ENCODE measurements around the gene PRAF2. TPM values are rescaled to one million over a fixed set of nuclear protein-coding genes. Genes with fewer than 3 reads are reported as not detected.
A peak's percentile ranks its signal among the peaks of the same experiment; 100 is the strongest.

The PRAF2 gene, protein sequence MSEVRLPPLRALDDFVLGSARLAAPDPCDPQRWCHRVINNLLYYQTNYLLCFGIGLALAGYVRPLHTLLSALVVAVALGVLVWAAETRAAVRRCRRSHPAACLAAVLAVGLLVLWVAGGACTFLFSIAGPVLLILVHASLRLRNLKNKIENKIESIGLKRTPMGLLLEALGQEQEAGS
- total RNA-seq, result 29.6 TPM

DNA sequence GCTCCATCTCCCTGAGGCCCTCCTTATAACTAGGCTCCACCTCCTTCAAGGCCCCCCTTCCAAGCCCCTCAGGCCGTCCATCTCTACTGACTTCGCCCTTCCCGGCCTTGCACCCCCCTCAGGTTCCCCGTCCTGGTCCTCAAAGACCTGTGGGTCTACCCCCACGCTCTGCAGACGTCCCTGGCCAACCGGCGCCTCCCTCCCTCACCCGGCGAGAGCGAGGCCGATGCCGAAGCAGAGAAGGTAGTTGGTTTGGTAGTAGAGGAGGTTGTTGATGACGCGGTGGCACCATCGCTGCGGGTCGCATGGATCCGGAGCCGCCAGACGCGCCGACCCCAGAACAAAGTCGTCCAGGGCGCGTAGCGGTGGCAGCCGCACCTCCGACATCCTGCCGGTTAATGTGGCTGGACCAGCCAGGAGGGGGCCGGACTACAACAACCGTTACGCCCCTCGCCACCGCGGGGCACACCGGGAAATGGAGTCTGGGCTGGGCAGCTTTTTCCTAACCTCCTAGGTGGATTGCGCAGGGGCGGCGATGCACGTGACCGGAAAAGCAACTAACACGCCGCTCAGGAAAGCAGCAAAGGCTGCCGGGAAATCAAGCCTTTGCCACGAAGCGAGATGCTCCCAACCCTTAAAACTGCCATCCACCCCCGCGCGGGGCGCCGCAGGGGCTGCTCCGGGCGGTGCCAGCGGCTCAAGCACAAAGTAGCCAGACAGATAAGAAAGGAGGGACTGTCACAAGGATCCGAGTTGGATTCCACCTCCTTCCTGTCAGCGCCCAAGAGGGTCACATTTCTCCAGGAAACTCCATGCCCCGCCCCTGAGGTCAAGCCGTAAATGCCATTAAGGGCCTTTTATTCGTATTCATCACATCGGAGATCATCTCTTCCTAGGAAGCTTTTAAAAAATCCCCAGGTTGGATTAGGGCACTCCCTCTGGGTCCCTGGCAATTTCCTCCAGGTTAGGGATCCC lies at the start of gene PRAF2:
PRAF2 (minus strand) TSS at position 402 of the 975 bp plus-strand sequence; CDS start at position 387, 15 bp downstream.
- DNase-seq (ENCODE audit: low spot score) (peak; percentile 94), ATAC-seq (peak; percentile 95)
- intact Hi-C loops (cut with DNase I), result no loop called here

DNA sequence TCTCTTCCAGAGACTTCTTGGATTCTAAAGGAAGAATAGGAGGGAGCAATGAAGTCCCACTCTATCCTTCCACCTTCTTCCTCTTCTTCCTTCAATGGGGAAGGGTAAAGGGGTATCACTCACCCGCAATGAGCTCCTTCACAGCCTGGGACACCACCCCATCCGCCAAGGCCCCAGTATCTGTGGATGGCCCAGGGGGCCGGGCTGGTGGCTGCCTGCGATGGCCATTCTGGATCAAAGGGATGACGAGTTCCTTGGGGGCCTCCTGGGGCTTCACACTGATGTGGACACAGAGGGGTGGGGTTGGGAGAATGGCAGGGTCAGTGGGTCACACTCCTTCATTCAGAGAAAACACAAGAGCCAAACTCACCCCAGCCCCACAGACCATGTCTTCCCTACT lies 48.7 kb upstream of the PRAF2 start:
- DNase-seq (ENCODE audit: low spot score) (no peak), ATAC-seq (no peak)
- intact Hi-C loops (cut with DNase I), result no loop called here

DNA sequence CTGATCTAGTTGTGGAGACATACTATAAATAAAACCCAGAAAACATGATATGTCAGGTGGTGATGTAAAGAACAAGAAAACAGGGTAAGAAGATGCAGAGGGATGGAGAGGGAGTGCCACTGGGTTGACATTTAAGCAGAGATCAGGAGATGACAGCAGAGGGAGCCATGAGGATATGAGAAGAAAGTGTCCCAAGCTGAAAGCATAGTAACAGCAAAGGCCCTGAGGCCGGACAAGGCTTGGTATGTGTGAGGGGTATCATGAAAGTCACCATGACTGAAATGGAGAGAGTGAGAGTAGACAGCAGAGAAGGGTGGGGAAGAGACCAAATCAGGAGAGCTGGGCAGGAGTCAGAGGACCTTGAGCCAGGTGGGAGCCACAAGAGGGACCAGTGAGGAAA lies 46.3 kb upstream of the PRAF2 start:
- intact Hi-C loops (cut with DNase I), result no loop called here
- no peak for ATAC-seq
- DNase-seq (ENCODE audit: low spot score), result no peak

DNA sequence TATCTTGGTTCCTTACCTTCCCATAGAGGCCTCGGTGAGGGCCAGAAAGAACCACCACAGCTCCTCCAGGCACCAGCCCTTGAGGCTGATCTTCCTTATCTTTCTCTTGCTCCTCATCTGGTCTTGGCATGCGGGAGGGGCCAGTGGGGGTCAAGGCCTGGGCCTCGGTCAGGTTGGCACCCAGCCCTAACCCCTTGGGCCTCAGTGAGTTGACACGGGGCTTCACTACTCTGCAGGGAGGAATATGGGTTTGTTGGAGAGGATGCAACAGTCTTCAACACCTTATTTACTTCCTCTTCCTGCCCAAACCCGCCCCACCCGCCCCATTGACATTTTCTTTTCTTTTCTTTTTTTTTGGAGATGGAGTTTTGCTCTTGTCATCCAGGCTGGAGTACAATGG lies 43.8 kb upstream of the PRAF2 start:
- no peak for ATAC-seq
- intact Hi-C loops (cut with DNase I), result no loop called here

DNA sequence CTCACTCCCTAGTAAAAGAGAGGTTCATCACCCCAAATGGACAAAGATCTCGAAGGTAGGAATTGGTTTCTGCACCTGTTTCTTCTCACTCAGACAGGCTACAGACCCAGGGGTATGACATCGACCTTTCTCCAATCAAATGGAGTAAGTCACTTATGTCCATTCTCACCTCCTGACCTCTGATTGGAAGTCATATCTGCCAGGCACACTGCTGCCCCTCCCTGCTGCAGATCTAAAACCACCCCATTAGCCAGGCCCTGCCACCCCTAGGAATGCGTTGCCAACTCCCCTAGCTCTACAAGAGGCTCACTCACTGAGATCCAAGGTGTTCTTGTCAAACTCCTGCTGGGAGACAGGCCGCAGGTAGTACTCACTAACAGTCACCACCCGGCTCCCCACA lies 42.9 kb upstream of the PRAF2 start:
- no peak for ATAC-seq
- intact Hi-C loops (cut with DNase I), result no loop called here
- no peak for DNase-seq (ENCODE audit: low spot score)

More for the DNA sequence above, 43.8 kb upstream of the PRAF2 start:
- DNase-seq (ENCODE audit: low spot score), result no peak

DNA sequence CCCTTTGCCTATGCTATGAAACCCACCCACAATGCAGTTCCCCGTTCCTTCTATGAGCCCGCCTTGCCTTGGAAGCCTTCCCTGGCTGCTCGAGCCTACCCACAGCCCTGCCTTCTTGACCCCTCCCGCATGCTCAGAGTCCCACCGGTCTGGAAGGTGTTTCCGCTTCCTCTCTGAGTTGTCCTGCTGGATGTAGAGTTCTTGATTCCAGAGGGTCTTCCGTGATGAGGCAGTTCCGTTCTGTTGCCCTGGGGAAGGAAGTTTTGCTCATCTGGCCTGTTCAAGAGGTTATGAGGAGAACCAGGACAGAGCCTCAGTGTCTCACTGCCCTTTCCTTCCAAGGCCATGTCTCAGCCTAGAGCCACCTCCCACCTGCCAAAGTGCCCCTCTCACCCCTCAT lies 42.3 kb upstream of the PRAF2 start:
- ATAC-seq (no peak), DNase-seq (ENCODE audit: low spot score) (no peak)
- intact Hi-C loops (cut with DNase I), result no loop called here

DNA sequence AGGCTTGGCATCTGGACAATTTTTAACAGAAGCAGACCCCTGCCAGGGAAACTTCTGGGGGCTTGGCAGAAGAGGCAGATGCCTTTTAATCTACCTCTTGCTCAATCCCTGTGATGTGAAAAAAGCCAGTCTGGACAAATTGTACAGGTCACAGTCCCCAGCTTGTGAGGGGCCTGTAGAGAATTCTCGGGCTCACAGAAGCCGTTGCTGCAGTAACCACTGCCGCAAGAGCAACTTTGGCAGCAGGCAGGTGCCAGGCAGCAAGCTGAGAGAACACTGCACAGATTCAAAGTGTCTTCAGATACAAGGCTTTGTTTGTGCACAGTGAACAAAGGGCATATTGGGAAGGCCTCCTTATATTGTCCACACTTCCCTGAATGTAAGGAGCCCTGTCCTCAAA lies 38.0 kb upstream of the PRAF2 start:
- intact Hi-C loops (cut with DNase I), result loop anchor here (2.0 kb wide), 1 partner anchor 71 kb away; no protein-coding TSS in a partner anchor
- DNase-seq (ENCODE audit: low spot score), result no peak
- ATAC-seq, result no peak

DNA sequence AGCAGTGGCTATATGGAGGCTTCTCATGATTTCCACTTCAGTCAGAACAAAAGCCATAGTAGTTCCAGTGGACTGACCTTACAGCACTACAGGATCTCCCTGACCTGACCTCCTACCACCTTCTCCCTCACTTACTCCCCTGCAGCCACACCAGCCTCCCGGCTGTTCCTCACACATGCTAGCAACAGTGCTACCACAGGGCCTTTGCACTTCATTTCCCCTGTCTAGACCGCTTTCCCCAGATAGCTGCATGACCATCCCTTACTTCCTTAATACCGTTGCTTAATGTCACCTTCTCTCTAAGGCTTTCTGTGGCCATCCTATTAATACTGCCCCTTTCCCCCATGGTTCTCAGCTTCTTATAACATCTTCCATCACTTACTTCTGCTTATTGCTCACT lies 36.6 kb upstream of the PRAF2 start:
- intact Hi-C loops (cut with DNase I), result loop anchor here (2.0 kb wide), 1 partner anchor 72 kb away; no protein-coding TSS in a partner anchor
- DNase-seq (ENCODE audit: low spot score), result no peak
- no peak for ATAC-seq

DNA sequence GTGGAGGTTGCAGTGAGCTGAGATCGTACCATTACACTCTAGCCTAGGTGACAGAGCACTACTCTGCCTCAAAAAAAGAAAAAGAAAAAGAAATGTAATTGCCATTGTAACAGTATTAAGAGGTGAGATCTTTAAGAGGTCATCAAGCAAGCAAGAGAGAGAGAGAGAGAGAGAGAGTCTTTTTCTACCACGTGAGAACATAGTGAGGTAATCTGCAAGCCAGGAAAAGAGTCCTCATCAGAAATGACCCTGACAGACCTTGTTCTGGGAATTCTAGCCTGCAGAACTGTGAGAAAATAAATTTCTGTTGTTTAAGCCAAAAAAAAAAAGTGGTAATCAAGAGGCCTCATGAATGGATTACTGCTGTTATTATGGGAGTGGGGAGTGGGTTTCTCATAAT lies 34.8 kb upstream of the PRAF2 start:
- intact Hi-C loops (cut with DNase I), result no loop called here
- no peak for ATAC-seq
- no peak for DNase-seq (ENCODE audit: low spot score)

DNA sequence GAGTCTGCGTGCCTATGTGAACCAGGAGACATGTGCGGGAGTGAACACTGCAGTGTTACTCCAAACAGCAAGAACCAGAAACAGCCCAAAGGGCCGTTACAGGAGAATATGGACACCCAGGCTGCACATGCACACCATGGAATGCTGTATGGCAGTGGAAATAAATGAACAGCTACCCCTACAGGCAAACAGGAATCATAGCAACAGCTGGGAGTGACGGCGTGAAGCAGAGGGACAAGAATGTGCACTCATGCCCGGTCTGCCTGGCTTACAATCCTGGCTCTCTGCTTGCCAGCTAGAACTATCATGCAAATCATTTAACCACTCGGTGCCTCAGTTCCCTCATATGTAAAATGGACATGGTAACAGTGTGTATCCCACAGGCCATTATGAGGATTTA lies 33.1 kb upstream of the PRAF2 start:
- no peak for DNase-seq (ENCODE audit: low spot score)
- peak; percentile 30 for ATAC-seq
- intact Hi-C loops (cut with DNase I), result no loop called here

DNA sequence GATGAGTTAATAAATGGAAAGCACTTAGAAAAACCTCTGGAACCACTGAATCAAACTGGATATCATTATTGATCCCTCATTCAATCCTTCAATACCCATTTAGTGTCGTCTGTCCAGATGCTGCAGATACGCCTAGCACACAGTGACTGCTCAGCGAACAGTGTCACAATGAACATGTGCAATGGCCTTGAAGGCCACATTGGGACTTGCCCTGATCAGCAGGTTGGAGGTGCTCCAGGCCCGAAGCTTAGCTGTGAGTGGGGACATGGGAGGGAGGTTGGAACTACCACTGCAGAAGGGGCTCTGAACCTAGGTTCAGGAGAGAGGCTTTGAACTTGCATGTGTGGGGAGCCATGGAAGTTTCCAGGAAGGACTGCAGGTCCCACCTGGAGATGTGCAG lies 32.5 kb upstream of the PRAF2 start:
- ATAC-seq, result no peak
- DNase-seq (ENCODE audit: low spot score), result no peak
- intact Hi-C loops (cut with DNase I), result no loop called here

DNA sequence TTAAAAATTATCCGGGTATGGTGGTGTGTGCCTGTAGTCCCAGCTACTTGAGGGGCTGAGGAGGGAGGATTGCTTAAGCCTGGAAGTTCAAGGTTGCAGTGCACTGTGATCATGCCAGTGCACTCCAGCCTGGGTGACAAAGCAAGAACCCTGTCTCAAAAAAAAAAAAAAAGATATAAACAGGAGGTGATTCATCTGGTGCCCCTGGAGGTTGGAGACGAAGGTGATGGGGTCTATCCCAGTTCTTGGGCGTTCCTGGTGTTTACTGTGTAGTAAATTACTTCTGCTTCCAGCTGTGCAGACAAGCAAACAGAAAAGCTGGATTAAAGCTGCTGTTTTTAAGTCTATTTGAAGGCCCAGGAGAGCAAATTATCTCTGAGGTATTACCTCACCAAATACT lies 29.8 kb upstream of the PRAF2 start:
- intact Hi-C loops (cut with DNase I), result no loop called here
- ATAC-seq (no peak), DNase-seq (ENCODE audit: low spot score) (no peak)

DNA sequence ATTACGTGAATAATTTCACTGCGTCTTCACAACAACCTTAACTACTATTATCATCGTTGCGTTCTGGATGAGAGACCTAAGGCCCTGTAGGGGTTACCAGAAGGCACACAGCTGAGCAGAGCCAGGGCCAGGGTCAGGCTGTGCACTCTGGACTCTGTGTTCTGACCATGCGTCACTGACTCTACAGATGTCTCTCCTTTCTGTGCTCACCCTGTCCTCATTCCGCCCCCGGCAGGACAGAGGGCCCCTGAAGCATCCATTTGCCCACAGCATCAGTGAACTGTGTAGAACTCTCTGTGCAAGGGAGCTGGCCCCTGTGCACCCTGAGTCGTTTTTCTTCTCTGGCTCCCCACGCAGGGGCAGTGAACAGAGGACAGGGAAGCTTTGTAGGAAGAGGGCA lies 28.4 kb upstream of the PRAF2 start:
- intact Hi-C loops (cut with DNase I), result no loop called here

DNA sequence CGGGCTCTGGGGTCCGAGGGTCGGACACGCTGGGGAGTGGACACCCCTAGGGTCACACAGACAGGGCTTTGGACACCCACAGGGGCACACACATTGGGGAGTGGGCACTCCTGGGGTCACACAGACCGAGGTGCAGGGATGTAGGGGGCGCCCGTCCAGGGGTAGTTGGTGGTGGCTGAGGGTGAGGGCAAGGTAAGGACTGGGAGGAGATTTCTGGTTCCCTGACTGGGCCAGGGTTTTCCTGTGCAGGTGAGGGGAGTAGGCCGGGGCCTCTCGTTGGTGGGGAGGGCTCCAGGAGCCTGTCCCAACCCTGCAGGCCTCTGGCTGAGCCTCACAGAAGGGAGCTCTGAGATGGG lies 27.8 kb upstream of the PRAF2 start:
- ATAC-seq (peak; percentile 7), DNase-seq (ENCODE audit: low spot score) (no peak)
- intact Hi-C loops (cut with DNase I), result no loop called here

More for the DNA sequence above, 28.4 kb upstream of the PRAF2 start:
- no peak for ATAC-seq
- DNase-seq (ENCODE audit: low spot score), result no peak

DNA sequence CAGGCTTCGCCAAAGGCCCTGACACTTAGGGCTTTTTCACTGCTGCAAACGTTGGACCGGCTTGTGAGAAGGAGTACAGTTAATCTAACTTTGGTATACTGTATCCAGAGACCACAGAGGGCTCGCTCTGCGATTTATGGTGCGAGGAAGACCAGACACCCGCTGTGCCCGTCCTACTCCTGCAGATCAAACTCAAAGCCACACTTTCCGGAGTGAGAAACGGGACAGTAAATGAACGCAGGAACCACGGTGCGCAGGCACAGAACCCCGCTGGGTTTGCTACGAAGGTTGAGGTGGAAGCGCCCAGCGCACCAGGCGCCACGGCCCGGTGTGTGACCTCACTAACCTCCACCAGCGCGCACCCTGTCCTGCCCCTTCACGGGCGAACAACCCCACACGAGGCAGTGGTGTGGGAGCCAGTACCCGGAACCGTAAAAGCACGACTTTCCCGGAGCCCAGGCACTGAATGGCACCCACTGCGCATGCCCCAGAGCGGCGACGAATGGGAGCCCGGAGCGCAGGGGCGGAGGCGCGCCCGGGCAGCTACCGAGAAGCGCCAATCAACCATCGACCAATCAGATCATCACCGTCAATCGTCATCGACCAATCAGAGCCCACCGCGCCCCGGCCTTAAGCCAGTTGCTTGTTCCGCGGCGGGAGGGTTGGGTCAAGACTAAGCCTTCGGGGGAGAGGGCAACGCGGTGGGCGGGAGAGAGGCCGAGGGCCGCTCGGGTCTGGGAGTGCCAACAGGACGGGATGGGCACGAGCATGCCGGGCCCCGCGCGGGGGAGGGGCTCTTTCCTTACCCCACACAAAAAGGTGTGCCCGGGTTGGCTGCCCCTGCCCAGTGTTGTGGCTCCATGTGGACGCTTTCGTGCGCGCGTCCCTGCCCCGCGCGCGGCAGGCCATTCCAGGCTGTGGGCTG lies 27.2 kb upstream of the PRAF2 start:
- ATAC-seq (peak; percentile 99), DNase-seq (ENCODE audit: low spot score) (peak; percentile 91)
- intact Hi-C loops (cut with DNase I), result no loop called here

DNA sequence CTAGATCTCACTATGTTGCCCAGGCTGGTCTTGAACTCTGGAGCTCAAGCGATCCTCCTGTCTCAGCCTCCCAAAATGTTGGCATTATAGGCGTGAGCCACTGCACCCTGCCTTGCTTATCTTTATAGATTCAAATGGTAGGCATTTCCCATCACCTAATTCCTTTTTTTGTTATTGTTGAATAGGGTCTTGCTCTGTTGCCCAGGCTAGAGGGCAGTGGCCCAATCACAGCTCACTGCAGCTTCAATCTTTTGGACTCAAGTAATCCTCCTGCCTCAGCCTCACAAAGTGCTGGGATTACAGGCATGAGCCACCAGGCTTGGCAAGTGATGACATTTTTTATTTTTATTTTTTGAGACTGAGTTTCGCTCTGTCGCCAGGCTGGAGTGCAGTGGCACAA lies 22.6 kb upstream of the PRAF2 start:
- ATAC-seq (no peak), DNase-seq (ENCODE audit: low spot score) (no peak)
- intact Hi-C loops (cut with DNase I), result no loop called here

DNA sequence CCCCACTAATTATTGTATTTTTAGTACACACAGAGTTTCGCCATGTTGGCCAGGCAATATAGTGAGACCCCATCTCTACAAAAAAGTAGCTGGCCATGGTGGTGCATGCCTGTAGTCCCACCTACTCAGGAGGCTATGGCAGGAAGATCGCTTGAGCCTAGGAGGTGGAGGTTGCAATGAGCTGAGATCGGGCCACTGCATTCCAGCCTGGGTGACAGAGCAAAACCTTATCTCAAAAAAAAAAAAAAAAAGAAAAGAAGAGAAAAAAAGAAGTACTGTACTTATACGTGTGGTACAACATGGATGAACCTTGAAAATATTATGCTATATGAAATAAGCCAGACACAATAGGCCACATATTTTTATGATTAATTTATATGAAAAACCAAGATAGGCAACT lies 15.8 kb upstream of the PRAF2 start:
- intact Hi-C loops (cut with DNase I), result no loop called here
- ATAC-seq (no peak), DNase-seq (ENCODE audit: low spot score) (no peak)

DNA sequence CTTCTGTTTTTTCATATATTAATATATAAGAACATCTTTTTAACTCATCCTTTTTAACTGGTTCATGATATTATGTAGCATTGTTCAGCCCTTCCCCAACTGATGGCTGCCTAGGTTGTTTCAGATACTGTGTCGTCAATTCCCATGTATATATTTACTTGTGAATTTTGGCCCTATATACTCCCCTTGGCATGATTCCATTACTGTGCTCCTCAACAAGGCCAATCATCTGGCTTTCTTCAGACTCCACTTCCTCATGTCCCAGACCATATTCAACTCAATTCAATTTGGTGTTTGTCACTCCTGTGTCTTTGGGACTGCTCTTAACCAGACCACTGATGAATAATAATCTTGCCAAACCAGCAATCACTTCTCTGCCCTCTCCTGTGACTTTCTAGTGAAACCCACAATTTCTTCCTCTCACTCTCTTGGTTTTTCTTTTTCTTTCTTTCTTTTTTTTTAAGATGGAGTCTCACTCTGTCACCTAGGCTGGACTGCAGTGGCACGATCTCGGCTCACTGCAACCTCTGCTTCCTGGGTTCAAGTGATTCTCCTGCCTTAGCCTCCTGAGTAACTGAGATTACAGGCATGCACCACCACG lies 8.6 kb upstream of the PRAF2 start:
- DNase-seq (ENCODE audit: low spot score) (no peak), ATAC-seq (no peak)
- intact Hi-C loops (cut with DNase I), result no loop called here

Data from sciatic nerve (tissue), 2 donors.